Measurements from ENCODE around the gene DLGAP5.

The DLGAP5 gene

GRCh38 chr14:55141825-55142224, 49.6 kb downstream of the DLGAP5 start:
- no peak for TF ChIP-seq CREB1 (IDR thresholded peaks at IDR 0.05; ENCODE audit: low read depth)

DNA sequence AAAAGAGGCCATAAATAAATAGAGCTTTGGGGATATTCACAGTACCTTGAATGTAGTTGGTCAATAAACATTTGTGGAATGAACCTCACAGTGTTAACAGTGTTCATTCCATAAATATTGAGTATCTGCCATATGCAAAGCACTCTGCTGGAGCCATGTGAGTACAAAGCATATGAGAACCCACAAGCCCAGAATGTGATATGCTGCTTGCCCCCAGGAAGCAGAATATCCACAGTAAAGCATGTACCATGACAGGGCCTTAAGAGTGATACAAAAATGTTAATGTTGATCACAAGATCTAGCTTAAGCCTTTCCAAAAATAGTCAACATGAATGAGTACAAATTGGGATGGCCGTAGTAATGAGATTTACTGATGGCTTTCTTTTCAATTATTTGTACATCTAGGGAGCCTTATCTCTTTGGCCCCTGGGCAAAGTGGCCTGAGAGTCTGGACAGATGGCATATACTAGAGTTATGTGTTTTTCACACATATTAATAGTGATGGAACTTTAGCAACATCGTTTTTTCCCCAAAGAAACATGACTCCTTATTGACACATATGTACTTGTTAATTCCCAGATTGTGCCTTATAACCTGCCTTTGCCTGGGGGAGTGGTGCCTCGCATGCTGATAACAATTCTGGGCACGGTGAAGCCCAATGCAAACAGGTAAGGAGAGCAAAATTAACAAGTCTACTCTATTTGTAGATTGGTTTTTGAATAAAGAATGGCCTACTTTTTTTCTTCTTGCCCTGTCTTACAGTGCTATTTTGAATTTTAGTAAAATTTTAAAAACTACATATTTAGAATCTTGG, 51.5 kb downstream of the DLGAP5 start:
- TF ChIP-seq ZBTB7A (IDR thresholded peaks at IDR 0.05; ENCODE audit: low read depth) (no peak), YY1 (IDR thresholded peaks at IDR 0.05; ENCODE audit: low read depth) (no peak), EP300 (IDR thresholded peaks at IDR 0.05; ENCODE audit: borderline replicate concordance) (no peak)
- TF ChIP-seq, protein P1, sequence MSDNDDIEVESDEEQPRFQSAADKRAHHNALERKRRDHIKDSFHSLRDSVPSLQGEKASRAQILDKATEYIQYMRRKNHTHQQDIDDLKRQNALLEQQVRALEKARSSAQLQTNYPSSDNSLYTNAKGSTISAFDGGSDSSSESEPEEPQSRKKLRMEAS (IDR thresholded peaks at IDR 0.05), result no peak

DNA sequence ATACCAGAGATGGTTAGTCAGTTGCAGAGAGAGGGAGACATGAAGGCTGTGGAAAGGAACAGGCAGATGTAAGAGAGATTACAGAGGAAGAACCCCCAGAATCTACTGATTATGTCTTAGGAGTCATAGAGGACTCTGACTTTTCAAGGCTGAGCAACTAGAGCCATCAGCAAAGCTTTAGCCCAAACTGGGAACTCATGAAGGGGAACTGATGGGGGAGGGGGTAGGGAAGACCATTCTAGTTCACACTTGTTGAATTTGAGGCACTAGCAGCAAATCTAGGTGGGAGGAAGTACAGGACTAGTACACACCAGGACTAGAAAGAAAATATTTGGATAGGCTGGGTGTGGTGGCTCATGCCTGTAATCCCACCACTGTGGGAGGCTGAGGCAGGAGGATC, 52.2 kb downstream of the DLGAP5 start:
- TF ChIP-seq NFIC (IDR thresholded peaks at IDR 0.05), result no peak
- no peak for TF ChIP-seq YY1 (IDR thresholded peaks at IDR 0.05; ENCODE audit: low read depth)
- TF ChIP-seq EP300 (IDR thresholded peaks at IDR 0.05; ENCODE audit: borderline replicate concordance), result no peak
- no peak for TF ChIP-seq EGR1 (IDR thresholded peaks at IDR 0.05)
- TF ChIP-seq FOXM1 (IDR thresholded peaks at IDR 0.05; ENCODE audit: borderline replicate concordance, low read depth), result no peak
- TF ChIP-seq, protein P2, sequence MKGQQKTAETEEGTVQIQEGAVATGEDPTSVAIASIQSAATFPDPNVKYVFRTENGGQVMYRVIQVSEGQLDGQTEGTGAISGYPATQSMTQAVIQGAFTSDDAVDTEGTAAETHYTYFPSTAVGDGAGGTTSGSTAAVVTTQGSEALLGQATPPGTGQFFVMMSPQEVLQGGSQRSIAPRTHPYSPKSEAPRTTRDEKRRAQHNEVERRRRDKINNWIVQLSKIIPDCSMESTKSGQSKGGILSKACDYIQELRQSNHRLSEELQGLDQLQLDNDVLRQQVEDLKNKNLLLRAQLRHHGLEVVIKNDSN (IDR thresholded peaks at IDR 0.05), result no peak
- no peak for TF ChIP-seq ZBTB7A (IDR thresholded peaks at IDR 0.05; ENCODE audit: low read depth)
- no peak for TF ChIP-seq TEAD4 (IDR thresholded peaks at IDR 0.05)
- TF ChIP-seq TAF1 (IDR thresholded peaks at IDR 0.05; ENCODE audit: low read depth), result no peak
- no peak for TF ChIP-seq CEBPB (IDR thresholded peaks at IDR 0.05)
- TF ChIP-seq REST (IDR thresholded peaks at IDR 0.05; ENCODE audit: low read depth), result no peak
- TF ChIP-seq CREB1 (IDR thresholded peaks at IDR 0.05; ENCODE audit: low read depth), result no peak
- TF ChIP-seq, protein P1 (IDR thresholded peaks at IDR 0.05), result no peak
- no peak for TF ChIP-seq RAD21 (IDR thresholded peaks at IDR 0.05; ENCODE audit: low read depth)
- TF ChIP-seq TCF12 (IDR thresholded peaks at IDR 0.05; ENCODE audit: low read depth), result no peak

DNA sequence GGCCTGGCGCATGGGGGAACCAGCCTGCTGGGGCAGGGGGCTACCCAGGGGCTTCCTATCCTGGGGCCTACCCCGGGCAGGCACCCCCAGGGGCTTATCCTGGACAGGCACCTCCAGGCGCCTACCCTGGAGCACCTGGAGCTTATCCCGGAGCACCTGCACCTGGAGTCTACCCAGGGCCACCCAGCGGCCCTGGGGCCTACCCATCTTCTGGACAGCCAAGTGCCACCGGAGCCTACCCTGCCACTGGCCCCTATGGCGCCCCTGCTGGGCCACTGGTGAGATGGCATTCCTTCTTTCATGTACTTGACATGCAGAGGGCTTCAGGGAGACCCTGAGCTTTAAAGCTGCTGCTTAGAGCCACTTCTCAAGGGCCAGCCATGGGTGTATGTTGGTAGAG, 53.3 kb downstream of the DLGAP5 start:
- no peak for TF ChIP-seq EP300 (IDR thresholded peaks at IDR 0.05; ENCODE audit: borderline replicate concordance)
- TF ChIP-seq RAD21 (IDR thresholded peaks at IDR 0.05; ENCODE audit: low read depth), result peak; percentile 31; the same call in 1 of the 2 replicates
- TF ChIP-seq REST (IDR thresholded peaks at IDR 0.05; ENCODE audit: low read depth), result no peak

GRCh38 chr14:55136885-55137786, 54.2 kb downstream of the DLGAP5 start:
- TF ChIP-seq YY1 (IDR thresholded peaks at IDR 0.05; ENCODE audit: low read depth), result no peak
- TF ChIP-seq CEBPB (IDR thresholded peaks at IDR 0.05), result no peak

DNA sequence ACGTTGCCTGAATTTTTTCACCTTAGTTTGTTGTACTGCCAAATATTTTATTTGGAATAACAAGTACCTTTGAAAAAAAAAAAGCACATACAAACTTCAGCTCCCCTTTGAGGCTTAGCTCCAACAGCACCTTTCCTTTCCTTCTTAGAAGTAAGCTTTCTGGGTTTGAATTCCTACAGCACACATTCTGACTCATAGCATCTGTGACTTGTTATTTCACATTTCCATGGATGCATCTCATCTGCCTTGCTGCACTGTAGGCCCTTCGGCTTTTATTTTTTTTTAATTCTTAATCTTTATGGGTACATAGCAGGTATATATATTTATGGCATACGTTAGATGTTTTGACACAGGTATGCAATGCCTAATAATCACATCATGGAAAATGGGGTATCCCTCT, 55.1 kb downstream of the DLGAP5 start:
- TF ChIP-seq TEAD4 (IDR thresholded peaks at IDR 0.05) (no peak), ZBTB7A (IDR thresholded peaks at IDR 0.05; ENCODE audit: low read depth) (no peak), EP300 (IDR thresholded peaks at IDR 0.05; ENCODE audit: borderline replicate concordance) (no peak), CREB1 (IDR thresholded peaks at IDR 0.05; ENCODE audit: low read depth) (no peak), FOXM1 (IDR thresholded peaks at IDR 0.05; ENCODE audit: borderline replicate concordance, low read depth) (no peak), TCF12 (IDR thresholded peaks at IDR 0.05; ENCODE audit: low read depth) (no peak), TAF1 (IDR thresholded peaks at IDR 0.05; ENCODE audit: low read depth) (no peak), EGR1 (IDR thresholded peaks at IDR 0.05) (no peak)
- TF ChIP-seq, protein P2 (IDR thresholded peaks at IDR 0.05), result no peak
